Measurements from ENCODE around the gene CUBN.

The CUBN gene

GRCh38 chr10:17101257-17101909 is 28.2 kb downstream of the CUBN start:
- DNase-seq, result no peak

GRCh38 chr10:17100586-17100985 is 29.0 kb downstream of the CUBN start:
- DNase-seq, result no peak

GRCh38 chr10:17098012-17098411 is 31.6 kb downstream of the CUBN start:
- DNase-seq, result no peak

DNA sequence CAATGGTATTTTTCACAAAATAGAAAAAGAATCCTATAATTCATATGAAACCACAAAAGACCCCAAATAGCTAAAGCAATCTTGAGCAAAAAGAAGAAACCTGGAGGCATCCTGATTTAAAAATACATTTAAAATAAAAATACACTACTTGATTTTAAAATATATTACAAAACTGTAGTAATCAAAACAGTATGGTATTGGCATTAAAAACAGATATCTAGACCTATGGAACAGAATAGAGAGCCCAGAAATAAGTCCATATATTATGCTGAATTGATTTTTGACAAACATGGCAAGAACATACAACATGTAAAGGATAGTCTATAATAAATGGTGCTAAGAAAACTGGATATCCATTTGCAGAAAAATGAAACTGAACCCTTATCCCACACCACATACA is 34.8 kb downstream of the CUBN start:
- no peak for DNase-seq

- no peak for DNase-seq
These were observed 36.4 kb downstream of the CUBN start for GRCh38 chr10:17092986-17093803.

DNA sequence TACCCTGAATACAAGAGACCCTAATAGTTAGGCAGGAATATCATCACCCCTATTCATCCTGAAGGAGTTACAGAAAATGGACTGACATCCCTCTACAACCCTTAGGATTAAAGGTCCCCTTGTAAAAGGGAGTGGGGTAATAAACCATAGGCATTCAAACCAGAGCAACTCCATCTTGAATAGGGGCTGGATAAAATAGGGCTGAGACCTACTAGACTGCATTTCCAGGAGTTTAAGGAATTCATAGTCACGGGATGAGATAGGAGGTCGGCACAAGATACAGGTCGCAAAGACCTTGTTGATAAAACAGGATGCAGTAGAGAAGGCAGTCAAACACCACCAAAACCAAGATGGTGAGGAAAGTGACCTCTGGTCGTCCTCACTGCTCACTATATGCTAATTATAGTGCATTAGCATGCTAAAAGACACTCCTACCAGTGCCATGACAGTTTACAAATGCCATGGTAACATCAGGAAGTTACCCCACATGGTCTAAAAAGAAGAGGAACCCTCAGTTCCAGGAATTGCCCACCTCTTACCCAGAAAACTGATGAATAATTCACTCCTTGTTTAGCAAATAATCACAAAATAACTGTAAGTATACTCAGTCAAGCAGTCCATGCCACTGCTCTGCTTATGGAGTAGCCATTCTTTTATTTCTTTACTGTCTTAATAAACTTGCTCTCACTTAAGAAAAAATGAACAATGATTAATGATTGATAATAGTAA is 37.2 kb downstream of the CUBN start:
- no peak for DNase-seq

- DNase-seq, result no peak
These were observed 41.3 kb downstream of the CUBN start for GRCh38 chr10:17088118-17088806.

GRCh38 chr10:17086865-17087367 is 42.7 kb downstream of the CUBN start:
- DNase-seq, result no peak

- DNase-seq, result no peak
These were observed 44.4 kb downstream of the CUBN start for GRCh38 chr10:17085011-17085725.

GRCh38 chr10:17084258-17084657 is 45.4 kb downstream of the CUBN start:
- DNase-seq, result no peak

DNA sequence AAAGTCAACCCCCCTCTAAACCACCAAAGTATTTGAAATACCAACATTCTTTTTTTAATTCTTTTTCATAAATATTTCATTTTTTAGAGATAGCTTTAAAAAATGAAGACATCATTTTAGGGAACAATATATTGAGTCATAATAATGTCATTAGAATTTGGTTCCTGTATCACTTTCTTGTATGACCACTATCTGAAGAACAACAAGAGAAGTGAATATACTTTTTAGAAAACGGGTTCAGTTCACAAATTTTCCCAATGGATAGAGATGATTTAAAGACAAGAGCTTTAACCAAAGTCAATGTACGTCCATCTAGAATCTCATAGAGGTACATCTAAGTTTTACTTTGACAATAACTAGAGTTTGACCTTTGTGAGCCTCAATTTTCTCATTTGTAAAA is 48.2 kb downstream of the CUBN start:
- DNase-seq, result no peak

DNA sequence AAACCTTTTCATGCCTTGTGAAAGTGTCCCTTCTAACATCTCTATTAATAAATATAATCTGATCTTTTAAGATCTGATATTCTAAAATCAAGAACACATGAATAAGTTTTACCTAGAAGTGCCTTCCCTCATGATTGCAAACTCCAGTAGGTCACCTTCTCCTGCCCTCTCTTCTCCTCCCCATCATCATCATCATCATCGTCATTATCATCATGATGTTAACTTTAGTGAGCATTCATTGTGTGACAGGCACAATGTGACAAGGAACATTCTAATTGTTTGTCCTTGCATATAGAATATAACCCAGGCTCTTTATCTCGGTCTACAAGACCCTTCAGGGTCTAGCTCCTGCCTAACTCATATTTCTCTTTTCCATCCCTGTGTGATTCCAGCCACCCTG is 51.7 kb downstream of the CUBN start:
- no peak for DNase-seq

- DNase-seq, result no peak
These were observed 52.2 kb downstream of the CUBN start for GRCh38 chr10:17077346-17077781.

GRCh38 chr10:17076626-17077345 is 52.8 kb downstream of the CUBN start:
- DNase-seq, result no peak

DNA sequence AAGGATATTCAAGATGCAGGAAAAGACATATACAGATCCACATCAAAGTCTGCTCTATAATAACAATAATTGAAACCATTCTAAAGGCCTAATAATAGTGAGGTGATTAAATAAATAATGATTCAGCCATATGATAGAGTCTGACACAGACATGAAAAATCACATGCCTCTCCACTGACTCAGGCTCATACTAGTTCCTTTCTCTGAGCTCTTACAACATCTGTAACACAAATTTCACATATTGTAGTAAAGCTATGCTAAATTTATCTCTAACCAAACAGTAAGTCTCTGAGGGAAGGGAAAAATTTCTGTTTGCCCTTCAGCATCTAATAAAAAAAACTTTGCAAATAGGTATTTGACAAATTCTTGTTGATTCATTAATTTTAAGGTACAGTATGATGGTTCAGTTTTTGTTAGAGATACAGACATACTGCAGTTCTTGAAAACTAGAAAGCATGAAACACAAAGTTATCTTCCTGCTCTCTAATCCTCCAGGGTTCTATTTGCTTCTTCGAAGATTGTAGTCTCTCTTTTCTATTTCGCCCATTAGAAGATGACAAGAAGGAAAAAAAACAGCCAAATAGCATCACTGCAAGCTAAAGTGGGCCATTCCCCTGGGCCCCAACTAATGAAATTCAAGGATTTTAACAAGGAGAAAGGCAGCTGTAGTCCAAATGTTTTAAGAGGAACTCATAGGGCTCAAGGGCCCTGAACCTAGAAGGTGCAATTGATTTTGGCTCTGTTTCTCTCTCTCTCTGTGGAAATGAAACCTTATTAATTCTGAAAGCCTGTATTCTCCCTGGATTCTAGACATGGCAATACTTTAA is 53.9 kb downstream of the CUBN start:
- DNase-seq, result no peak

- no peak for DNase-seq
These were observed 55.1 kb downstream of the CUBN start for GRCh38 chr10:17074541-17074847.

DNA sequence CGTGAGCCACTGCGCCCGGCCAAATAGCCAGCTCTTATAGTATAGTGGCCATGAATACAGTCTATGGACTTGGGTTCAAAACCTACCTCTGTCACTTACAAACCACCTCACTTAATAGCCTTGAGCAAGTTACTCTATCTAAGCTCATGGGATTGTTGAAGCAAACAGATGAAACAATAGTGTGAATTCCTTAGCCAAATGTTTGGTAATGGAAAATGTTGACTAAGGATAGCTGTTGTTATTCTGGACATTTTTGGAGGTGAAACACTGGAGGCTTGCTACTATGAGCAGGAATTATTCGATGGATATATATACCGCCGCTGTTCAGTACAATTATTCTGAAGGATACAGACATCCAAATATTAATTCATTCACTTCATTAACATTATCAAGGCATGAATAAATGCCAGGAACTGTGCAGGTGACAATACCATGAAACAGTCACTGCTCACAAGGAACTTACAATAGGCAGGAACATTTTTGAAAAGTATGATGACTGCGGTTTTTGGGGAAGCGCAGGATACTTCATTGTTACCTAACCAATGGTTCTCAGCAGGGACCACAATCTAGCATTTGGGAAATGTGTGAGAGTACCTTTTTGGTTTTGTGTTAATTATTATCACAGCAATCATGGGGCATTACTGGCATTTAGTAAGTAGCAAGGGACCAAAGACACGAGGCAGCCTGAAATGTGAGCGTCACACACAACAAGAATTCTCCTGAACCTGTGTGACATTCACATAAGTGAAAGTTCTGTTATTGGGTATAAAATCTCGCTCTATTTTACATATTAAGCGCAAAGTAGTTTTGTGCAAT is 55.7 kb downstream of the CUBN start:
- DNase-seq, result no peak

GRCh38 chr10:17068953-17069352 is 60.7 kb downstream of the CUBN start:
- DNase-seq, result no peak

DNA sequence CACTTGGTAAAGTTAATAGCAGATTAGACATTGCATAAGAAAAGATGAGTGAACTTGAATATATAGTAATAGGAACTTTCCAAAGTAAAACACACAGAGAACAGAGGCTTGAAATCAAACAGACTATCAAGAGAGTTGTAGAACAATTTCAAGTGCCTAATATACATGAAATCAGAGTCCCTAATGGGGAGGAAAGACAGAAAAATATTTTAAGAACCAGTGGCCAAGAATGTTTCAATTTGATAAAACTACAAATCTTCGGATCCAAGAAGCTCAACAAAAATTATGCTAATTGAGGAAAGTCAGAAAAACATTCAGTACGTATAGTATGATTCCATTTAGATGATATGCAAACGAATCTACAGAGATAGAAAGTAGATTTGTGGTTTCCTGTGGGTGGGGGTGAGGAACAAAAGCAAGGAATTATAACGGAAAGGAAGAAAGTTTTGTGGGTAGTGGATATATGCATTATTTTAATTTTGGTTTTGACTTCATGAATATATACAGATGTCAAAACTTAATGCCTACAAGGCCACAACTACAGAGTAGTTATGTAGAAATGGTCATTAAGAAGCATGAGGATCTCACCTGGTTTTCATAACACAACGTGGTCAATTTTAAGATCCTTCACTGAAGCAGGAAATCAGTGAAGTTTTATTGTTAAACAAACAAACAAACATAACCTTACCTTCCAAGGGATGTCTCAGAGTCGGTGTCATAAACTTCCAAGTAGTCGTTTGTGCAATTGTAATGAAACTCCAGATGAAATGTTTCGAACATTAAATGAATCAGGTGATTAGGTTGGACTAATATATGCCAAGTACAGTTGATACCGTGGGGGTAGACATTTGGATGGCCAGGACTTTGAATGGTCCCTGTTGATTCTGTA is 62.0 kb downstream of the CUBN start:
- no peak for DNase-seq
